Spleen (tissue), 7 donors: Measurements from ENCODE around the gene RETREG1.

Experiments
- CTCF ChIP-seq, 11 experiments: fragments of 200-600 bp in 7 of 11; fragments of 450-650 bp in 4 of 11; sonication (generic) in 4 of 11; IDR thresholded peaks in 8 of 11; conservative IDR thresholded peaks in 3 of 11; 1 replicate in 7 of 11; 2 replicates in 4 of 11; pipeline versions ENCODE4 v1.4.0 to v1.8.0; 2016 to 2021; ENCODE audit warnings: antibody characterized with exemption in 11 of 11, inconsistent platforms in 4 of 11, mild to moderate bottlenecking in 1 of 11
- POLR2A ChIP-seq, 3 donors: fragments of 450-650 bp; IDR thresholded peaks; one replicate each; pipeline ENCODE4 v1.5.1; 2017; ENCODE audit warnings: antibody characterized with exemption in 3 of 3, mild to moderate bottlenecking in 1 of 3
- POLR2AphosphoS5 ChIP-seq, 3 donors: sonication (generic); formaldehyde crosslinking; IDR thresholded peaks; one replicate each; pipeline ENCODE4 v1.5.1; 2017; ENCODE audit warnings: antibody characterized with exemption in 3 of 3
- donor health status: DM: no; HTN: no; CAD: no; lungs with moderate emphysema.
- donor health status: DM: no; HTN: no; CAD: no.
- donor health status: DM: no; HTN: no; CAD: no.

- TF ChIP-seq POLR2A (IDR thresholded peaks at IDR 0.05) (no peak), POLR2AphosphoS5 (IDR thresholded peaks at IDR 0.05) (no peak), CTCF (IDR thresholded peaks at IDR 0.05 in 8 of 11, conservative IDR thresholded peaks at IDR 0.05 in 3 of 11) (no peak)
Measured at GRCh38 chr5:16427587-16427986, 189.2 kb downstream of the RETREG1 start.
